Naive thymus-derived CD4-positive, alpha-beta T cell (primary cell): ENCODE measurements around the gene MRPL16. TPM values are rescaled to one million over a fixed set of nuclear protein-coding genes. Genes with fewer than 3 reads are reported as not detected.
A peak's percentile ranks its signal among the peaks of the same experiment; 100 is the strongest.

Source experiments
- ATAC-seq: fragments of 150-1000 bp; cut with Tn5 transposase; 2 replicates; pipeline ENCODE4 v1.10.0; 2021; ENCODE audit warnings: mild to moderate bottlenecking, moderate library complexity
- CTCF ChIA-PET: fragments of 350-600 bp; sonication (Branson Sonifier 250); formaldehyde crosslinking; loops from one replicate; lab custom pipeline; 2021; ENCODE audit warnings: antibody characterized with exemption; lab: Charles Lee
- POLR2A ChIA-PET: fragments of 350-600 bp; sonication (Branson Sonifier 250); formaldehyde crosslinking; loops from one replicate; lab custom pipeline; 2021; ENCODE audit warnings: antibody characterized with exemption, inconsistent platforms; lab: Charles Lee
- DNase-seq, 9 donors: peaks; one replicate each; pipeline versions ENCODE4 v3.0.0 to v3.0.0-alpha.2; 2020 to 2022; ENCODE audit warnings: mixed read lengths in 1 of 9
- H3K27ac ChIP-seq: one replicate; pipeline ENCODE4 v1.7.0; 2013; ENCODE audit warnings: mild to moderate bottlenecking, low read depth, low read length, moderate library complexity
- H3K27me3 ChIP-seq, 2 donors: one replicate each; pipeline ENCODE4 v1.7.0; 2013; ENCODE audit warnings: low read length in 2 of 2, mild to moderate bottlenecking in 2 of 2, moderate library complexity in 2 of 2; ENCODE audit not compliant: control insufficient read depth in 2 of 2, insufficient read depth in 2 of 2
- H3K36me3 ChIP-seq, 3 experiments: 1 replicate in 2 of 3; 2 replicates in 1 of 3; pipeline ENCODE4 v1.7.0; 2013; ENCODE audit warnings: low read length in 3 of 3, mild to moderate bottlenecking in 3 of 3, moderate library complexity in 1 of 3; ENCODE audit not compliant: insufficient read depth in 3 of 3, control insufficient read depth in 2 of 3
- H3K4me1 ChIP-seq, 2 donors: one replicate each; pipeline ENCODE4 v1.7.0; 2013; ENCODE audit warnings: low read length in 2 of 2, mild to moderate bottlenecking in 2 of 2, moderate library complexity in 1 of 2; ENCODE audit not compliant: control insufficient read depth in 2 of 2, insufficient read depth in 2 of 2
- H3K4me3 ChIP-seq: 2 replicates; pipeline ENCODE4 v1.7.0; 2013; ENCODE audit warnings: mild to moderate bottlenecking, low read length
- H3K9me3 ChIP-seq, 3 experiments: 1 replicate in 2 of 3; 2 replicates in 1 of 3; pipeline ENCODE4 v1.7.0; 2013; ENCODE audit warnings: low read length in 3 of 3; ENCODE audit not compliant: control insufficient read depth in 2 of 3
- H3K27ac Mint-ChIP-seq, 9 donors: one replicate each; pipeline ENCODE4 v1.8.0; 2020 to 2022; ENCODE audit warnings: mixed read lengths in 9 of 9, mild to moderate bottlenecking in 8 of 9, moderate library complexity in 5 of 9, inconsistent platforms in 2 of 9
- H3K27me3 Mint-ChIP-seq, 5 donors: one replicate each; pipeline ENCODE4 v1.8.0; 2021 to 2022; ENCODE audit warnings: mixed read lengths in 5 of 5, mild to moderate bottlenecking in 1 of 5
- H3K36me3 Mint-ChIP-seq, 5 donors: one replicate each; pipeline ENCODE4 v1.8.0; 2020 to 2022; ENCODE audit warnings: mixed read lengths in 5 of 5, mild to moderate bottlenecking in 3 of 5, inconsistent platforms in 1 of 5
- H3K4me1 Mint-ChIP-seq, 7 donors: one replicate each; pipeline ENCODE4 v1.8.0; 2020 to 2022; ENCODE audit warnings: mixed read lengths in 7 of 7, mild to moderate bottlenecking in 3 of 7, inconsistent platforms in 1 of 7
- H3K4me3 Mint-ChIP-seq, 10 donors: one replicate each; pipeline ENCODE4 v1.8.0; 2020 to 2022; ENCODE audit warnings: mild to moderate bottlenecking in 10 of 10, mixed read lengths in 10 of 10, moderate library complexity in 6 of 10, inconsistent platforms in 2 of 10
- H3K9me3 Mint-ChIP-seq, 11 donors: one replicate each; pipeline ENCODE4 v1.8.0; 2020 to 2022; ENCODE audit warnings: mixed read lengths in 11 of 11, mild to moderate bottlenecking in 4 of 11, inconsistent platforms in 1 of 11, moderate library complexity in 1 of 11
- intact Hi-C, 2 donors: fragments of 100-400 bp; cut with micrococcal nuclease; formaldehyde crosslinking; loops; one replicate each; pipeline ENCODE4 v1.15.1; 2023
- polyA plus RNA-seq, 2 donors: library from polyadenylated mRNA; unstranded; fragments of 300-500 nt; fragmentation: Illumina TruSeq; gene quantifications; one replicate each; pipeline ENCODE4 v1.2.3, GENCODE V29; 2021
- total RNA-seq, 6 experiments: library from RNA in 5 of 6; stranded (reverse) in 5 of 6; gene quantifications; 1 replicate in 5 of 6; 2 replicates in 1 of 6; pipeline ENCODE4 v1.2.3 and lab custom pipeline; 2021 to 2026

MRPL16 gene
- total and polyA plus RNA-seq, 7 experiments from 2014 or later: 25.1 to 108 (median 40.8) TPM

GRCh38 chr11:59804061-59804460 lies 6.5 kb downstream of the MRPL16 start:
- Mint-ChIP-seq H3K36me3 (peaks cover 3 to 35% (median 5%) of the 10 kb centered on the region in 5 donors), H3K4me3 (no peak overlapping the region), H3K27me3 (no peaks in the 10 kb centered on the region), H3K27ac (no peak overlapping the region), H3K9me3 (no peaks in the 10 kb centered on the region), H3K4me1 (peaks cover 0 to 30% (median 6%) of the 10 kb centered on the region in 7 donors)
- POLR2A ChIA-PET: interaction anchor here (0.6 to 6.2 kb wide), 3 partner anchors 11 to 618 kb away, joined by 3 to 24 read pairs (median 3); partner anchors contain the start of gene STX3
- CTCF ChIA-PET: interaction anchor here (0.9 to 3.1 kb wide), 3 partner anchors 32 to 50 kb away, joined by 3 to 14 read pairs (median 4); partner anchors contain the start of gene STX3
- Histone ChIP-seq H3K4me1 (no peaks in the 10 kb centered on the region), H3K4me3 (no peak overlapping the region), H3K27me3 (no peaks in the 10 kb centered on the region), H3K9me3 (no peaks in the 10 kb centered on the region), H3K36me3 (peaks cover 0 to 29% (median 11%) of the 10 kb centered on the region in 3 experiments), H3K27ac (no peak overlapping the region)
- intact Hi-C loops: no loop called here
- ATAC-seq: no peak
- DNase-seq: no peak

- H3K4me3 ChIP-seq: no peak overlapping the region
- no peaks in the 10 kb centered on the region for H3K4me1 ChIP-seq
- Mint-ChIP-seq H3K27me3 (no peaks in the 10 kb centered on the region), H3K4me1 (peaks cover 0 to 26% (median 0%) of the 10 kb centered on the region in 7 donors), H3K9me3 (no peaks in the 10 kb centered on the region), H3K36me3 (peaks cover 3 to 35% (median 7%) of the 10 kb centered on the region in 5 donors), H3K27ac (peak overlapping the region in 1 of 9 donors; percentile 45), H3K4me3 (no peak overlapping the region)
- CTCF ChIA-PET: interaction anchor here (1.0 to 3.4 kb wide), 6 partner anchors 30 to 266 kb away, joined by 3 to 79 read pairs (median 8); partner anchors contain the start of gene STX3
- POLR2A ChIA-PET: interaction anchor here (2.5 to 6.2 kb wide), 2 partner anchors 30 to 48 kb away, joined by 7 to 24 read pairs; partner anchors contain the start of gene STX3
- peak in 7 of 9 donors; percentile 43 to 70 (median 65) for DNase-seq
- H3K27ac ChIP-seq: no peak overlapping the region
- intact Hi-C loops: loop anchor here (1.0 to 2.0 kb wide), 5 partner anchors 48 to 630 kb away; partner anchors contain the start of genes DTX4 (in 1 of the 2) and PATL1 (in 1 of the 2)
- H3K9me3 ChIP-seq: no peaks in the 10 kb centered on the region
- no peaks in the 10 kb centered on the region for H3K27me3 ChIP-seq
- ATAC-seq: peak; percentile 81
- peaks cover 0 to 20% (median 7%) of the 10 kb centered on the region in 3 experiments for H3K36me3 ChIP-seq
Observed at GRCh38 chr11:59802639-59803176, 7.9 kb downstream of the MRPL16 start.

GRCh38 chr11:59801981-59802638 lies 8.5 kb downstream of the MRPL16 start:
- Histone ChIP-seq H3K27ac (no peak overlapping the region), H3K27me3 (no peaks in the 10 kb centered on the region), H3K36me3 (peaks cover 0 to 20% (median 4%) of the 10 kb centered on the region in 3 experiments), H3K9me3 (no peaks in the 10 kb centered on the region), H3K4me1 (no peaks in the 10 kb centered on the region), H3K4me3 (no peak overlapping the region)
- Mint-ChIP-seq H3K36me3 (peaks cover 3 to 38% (median 13%) of the 10 kb centered on the region in 5 donors), H3K27me3 (no peaks in the 10 kb centered on the region), H3K4me1 (peaks cover 0 to 26% (median 0%) of the 10 kb centered on the region in 7 donors), H3K9me3 (no peaks in the 10 kb centered on the region), H3K4me3 (no peak overlapping the region), H3K27ac (no peak overlapping the region)
- intact Hi-C loops: loop anchor here (1.0 to 2.0 kb wide), 5 partner anchors 48 to 630 kb away; partner anchors contain the start of genes DTX4 (in 1 of the 2) and PATL1 (in 1 of the 2)
- ATAC-seq (no peak), DNase-seq (peak in 1 of 9 donors; percentile 7)
- CTCF ChIA-PET: interaction anchor here (0.6 to 3.4 kb wide), 10 partner anchors 8 to 265 kb away, joined by 3 to 79 read pairs (median 6); partner anchors contain the start of genes MRPL16 and STX3
- POLR2A ChIA-PET: interaction anchor here (0.7 to 6.2 kb wide), 3 partner anchors 30 to 52 kb away, joined by 3 to 24 read pairs (median 7); partner anchors contain the start of gene STX3

- ATAC-seq: no peak
- Histone ChIP-seq H3K36me3 (peaks cover 0 to 12% (median 0%) of the 10 kb centered on the region in 3 experiments), H3K27me3 (no peaks in the 10 kb centered on the region), H3K4me3 (no peak overlapping the region), H3K4me1 (no peaks in the 10 kb centered on the region), H3K27ac (no peak overlapping the region), H3K9me3 (no peaks in the 10 kb centered on the region)
- intact Hi-C loops: no loop called here
- POLR2A ChIA-PET: interaction anchor here (0.7 to 6.2 kb wide), 3 partner anchors 29 to 51 kb away, joined by 3 to 24 read pairs (median 7); partner anchors contain the start of gene STX3
- Mint-ChIP-seq H3K4me3 (no peak overlapping the region), H3K4me1 (peaks cover 0 to 22% (median 0%) of the 10 kb centered on the region in 7 donors), H3K27me3 (no peaks in the 10 kb centered on the region), H3K9me3 (no peaks in the 10 kb centered on the region), H3K27ac (peak overlapping the region in 1 of 9 donors; percentile 29), H3K36me3 (peaks cover under 1 to 30% (median 12%) of the 10 kb centered on the region in 5 donors)
- CTCF ChIA-PET: interaction anchor here (0.6 to 3.4 kb wide), 11 partner anchors 9 to 630 kb away, joined by 3 to 79 read pairs (median 5); partner anchors contain the start of genes MRPL16 and STX3
- DNase-seq: no peak
Observed at GRCh38 chr11:59801160-59801706, 9.3 kb downstream of the MRPL16 start.

- no peak for DNase-seq
- intact Hi-C loops: no loop called here
- peaks cover 6 to 33% (median 18%) of the 10 kb centered on the region in 5 donors for H3K36me3 Mint-ChIP-seq
- CTCF ChIA-PET: interaction anchor here (0.9 to 3.4 kb wide), 8 partner anchors 10 to 183 kb away, joined by 3 to 79 read pairs (median 4); partner anchors contain the start of genes MRPL16 and STX3
- H3K27me3 Mint-ChIP-seq: no peaks in the 10 kb centered on the region
- Histone ChIP-seq H3K4me1 (no peaks in the 10 kb centered on the region), H3K27ac (no peak overlapping the region), H3K4me3 (no peak overlapping the region), H3K9me3 (no peaks in the 10 kb centered on the region), H3K36me3 (peaks cover 0 to 13% (median 0%) of the 10 kb centered on the region in 3 experiments), H3K27me3 (no peaks in the 10 kb centered on the region)
- POLR2A ChIA-PET: interaction anchor here (6.2 kb wide), 1 partner anchor 46 kb away, joined by 24 read pairs; the partner anchor contains the start of gene STX3
- H3K27ac Mint-ChIP-seq: peak overlapping the region in 1 of 9 donors; percentile 29
- H3K9me3 Mint-ChIP-seq: no peaks in the 10 kb centered on the region
- no peak for ATAC-seq
- H3K4me1 Mint-ChIP-seq: peaks cover 0 to 22% (median 0%) of the 10 kb centered on the region in 7 donors
- no peak overlapping the region for H3K4me3 Mint-ChIP-seq
Observed at GRCh38 chr11:59800390-59801025, 10.1 kb downstream of the MRPL16 start.
